Subcutaneous abdominal adipose tissue (tissue), 5 donors: ENCODE measurements around the gene CBLIF.
"Not testable (repeated sequence)": the region's sequence is repeated elsewhere in the genome, so short reads cannot be mapped to it uniquely, and the experiment has no call there.

ENCODE experiments used
- H3K27ac ChIP-seq: one replicate; pipeline ENCODE4 v1.7.0; 2013; ENCODE audit warnings: low read depth, mild to moderate bottlenecking, inconsistent platforms, low read length, moderate library complexity
- H3K27me3 ChIP-seq, 5 donors: one replicate each; pipeline ENCODE4 v1.7.0; 2013; ENCODE audit warnings: low read length in 5 of 5, inconsistent platforms in 1 of 5; ENCODE audit not compliant: control insufficient read depth in 5 of 5, insufficient read depth in 4 of 5
- H3K36me3 ChIP-seq, 5 donors: one replicate each; pipeline ENCODE4 v1.7.0; 2013; ENCODE audit warnings: low read length in 5 of 5; ENCODE audit not compliant: control insufficient read depth in 5 of 5, insufficient read depth in 5 of 5
- H3K4me1 ChIP-seq, 5 donors: one replicate each; pipeline ENCODE4 v1.7.0; 2013; ENCODE audit warnings: low read length in 5 of 5, mild to moderate bottlenecking in 3 of 5, moderate library complexity in 1 of 5; ENCODE audit not compliant: control insufficient read depth in 5 of 5, insufficient read depth in 5 of 5
- H3K4me3 ChIP-seq, 5 donors: one replicate each; pipeline ENCODE4 v1.7.0; 2013; ENCODE audit warnings: low read length in 5 of 5, low read depth in 1 of 5
- H3K9ac ChIP-seq, 5 donors: one replicate each; pipeline ENCODE4 v1.7.0; 2013; ENCODE audit warnings: low read length in 5 of 5, mild to moderate bottlenecking in 4 of 5, moderate library complexity in 3 of 5
- H3K9me3 ChIP-seq, 5 donors: one replicate each; pipeline ENCODE4 v1.7.0; 2013; ENCODE audit warnings: low read length in 5 of 5; ENCODE audit not compliant: control insufficient read depth in 5 of 5
- donor health status: healthy.
- donor health status: healthy.
- donor health status: healthy.
- donor health status: healthy.
- donor health status: healthy.

Gene CBLIF

GRCh38 chr11:59818572-59818971 lies 26.7 kb downstream of the CBLIF start:
- H3K9me3 ChIP-seq = no peaks in the 10 kb centered on the region
- H3K27ac ChIP-seq = no peak overlapping the region
- no peaks in the 10 kb centered on the region for H3K36me3 ChIP-seq
- no peak overlapping the region for H3K4me3 ChIP-seq
- no peaks in the 10 kb centered on the region for H3K27me3 ChIP-seq
- H3K4me1 ChIP-seq = no peaks in the 10 kb centered on the region
- H3K9ac ChIP-seq = no peak overlapping the region

- H3K4me1 ChIP-seq, H3K27me3 ChIP-seq, H3K9ac ChIP-seq, H3K4me3 ChIP-seq, H3K36me3 ChIP-seq, H3K9me3 ChIP-seq, H3K27ac ChIP-seq: not testable (repeated sequence)
Observed at GRCh38 chr11:59816434-59816833, 28.9 kb downstream of the CBLIF start.

GRCh38 chr11:59815754-59816153 lies 29.5 kb downstream of the CBLIF start:
- Histone ChIP-seq H3K9ac (no peak overlapping the region), H3K9me3 (no peaks in the 10 kb centered on the region), H3K27me3 (peaks cover 0 to 3% (median 0%) of the 10 kb centered on the region in 5 donors), H3K27ac (no peak overlapping the region), H3K36me3 (no peaks in the 10 kb centered on the region), H3K4me3 (no peak overlapping the region), H3K4me1 (peaks cover 0 to 4% (median 4%) of the 10 kb centered on the region in 5 donors)

- H3K27me3 ChIP-seq = peaks cover 0 to 3% (median 0%) of the 10 kb centered on the region in 5 donors
Observed at GRCh38 chr11:59814021-59814420, 31.3 kb downstream of the CBLIF start.

DNA sequence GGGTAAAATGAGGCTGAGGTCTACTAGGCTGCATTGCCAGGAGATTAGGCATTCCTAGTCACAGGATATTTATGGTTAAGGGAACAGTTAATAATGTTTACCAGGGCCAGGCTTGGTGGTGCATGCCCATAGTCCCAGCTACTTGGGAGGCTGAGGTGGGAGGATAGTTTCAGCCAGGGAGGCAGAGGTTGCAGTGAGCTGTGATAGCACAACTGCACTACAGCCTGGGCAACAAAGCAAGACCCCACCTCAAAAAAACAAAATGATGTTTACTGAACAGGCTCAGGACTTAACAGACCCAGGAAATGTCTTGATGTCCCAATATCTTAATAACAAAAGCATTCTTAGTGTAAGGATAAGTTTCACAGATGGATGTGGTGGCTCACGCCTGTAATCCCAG lies 31.9 kb downstream of the CBLIF start:
- H3K9ac ChIP-seq = no peak overlapping the region
- peaks cover 2 to 4% (median 3%) of the 10 kb centered on the region in 5 donors for H3K36me3 ChIP-seq
- H3K4me3 ChIP-seq = no peak overlapping the region
- H3K4me1 ChIP-seq = peaks cover 2 to 19% (median 14%) of the 10 kb centered on the region in 5 donors
- H3K27me3 ChIP-seq = peaks cover 0 to 3% (median 0%) of the 10 kb centered on the region in 5 donors
- H3K27ac ChIP-seq = no peak overlapping the region
- H3K9me3 ChIP-seq = no peaks in the 10 kb centered on the region

More at GRCh38 chr11:59814021-59814420, 31.3 kb downstream of the CBLIF start:
- no peak overlapping the region for H3K9ac ChIP-seq
- no peak overlapping the region for H3K4me3 ChIP-seq
- H3K36me3 ChIP-seq = no peaks in the 10 kb centered on the region
- peaks cover 2 to 19% (median 14%) of the 10 kb centered on the region in 5 donors for H3K4me1 ChIP-seq
- no peak overlapping the region for H3K27ac ChIP-seq
- H3K9me3 ChIP-seq = no peaks in the 10 kb centered on the region

GRCh38 chr11:59812220-59812619 lies 33.1 kb downstream of the CBLIF start:
- no peak overlapping the region for H3K9ac ChIP-seq
- no peak overlapping the region for H3K27ac ChIP-seq
- peaks cover 0 to 3% (median 0%) of the 10 kb centered on the region in 5 donors for H3K27me3 ChIP-seq
- peaks cover 2 to 19% (median 14%) of the 10 kb centered on the region in 5 donors for H3K4me1 ChIP-seq
- H3K4me3 ChIP-seq = no peak overlapping the region
- H3K9me3 ChIP-seq = no peaks in the 10 kb centered on the region
- peaks cover 6 to 15% (median 11%) of the 10 kb centered on the region in 5 donors for H3K36me3 ChIP-seq

DNA sequence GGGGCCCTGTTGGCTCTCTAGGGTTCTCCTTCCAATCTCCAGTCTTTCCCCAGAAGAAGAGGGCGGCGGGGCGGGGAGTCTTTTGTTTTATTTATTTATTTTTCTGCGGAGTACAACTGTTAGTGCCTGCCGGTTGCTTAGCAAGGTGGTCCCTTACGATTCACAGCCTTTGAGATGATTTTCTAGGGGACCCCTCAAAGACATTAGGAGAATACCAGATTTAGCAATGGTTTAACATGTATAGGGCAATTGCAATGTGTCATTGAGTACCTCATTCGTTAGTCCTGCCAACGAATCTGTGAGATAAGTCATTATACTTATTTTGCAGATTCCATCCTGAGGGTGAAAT lies 34.4 kb downstream of the CBLIF start:
- H3K4me1 ChIP-seq = peaks cover 2 to 22% (median 14%) of the 10 kb centered on the region in 5 donors
- peak overlapping the region; percentile 62 for H3K27ac ChIP-seq
- H3K4me3 ChIP-seq = peak overlapping the region; percentile 87 to 99 (median 98)
- H3K9ac ChIP-seq = peak overlapping the region in 4 of 5 donors; percentile 24 to 100 (median 93)
- H3K9me3 ChIP-seq = no peaks in the 10 kb centered on the region
- peaks cover 0 to 3% (median 0%) of the 10 kb centered on the region in 5 donors for H3K27me3 ChIP-seq
- H3K36me3 ChIP-seq = peaks cover 9 to 28% (median 23%) of the 10 kb centered on the region in 5 donors

DNA sequence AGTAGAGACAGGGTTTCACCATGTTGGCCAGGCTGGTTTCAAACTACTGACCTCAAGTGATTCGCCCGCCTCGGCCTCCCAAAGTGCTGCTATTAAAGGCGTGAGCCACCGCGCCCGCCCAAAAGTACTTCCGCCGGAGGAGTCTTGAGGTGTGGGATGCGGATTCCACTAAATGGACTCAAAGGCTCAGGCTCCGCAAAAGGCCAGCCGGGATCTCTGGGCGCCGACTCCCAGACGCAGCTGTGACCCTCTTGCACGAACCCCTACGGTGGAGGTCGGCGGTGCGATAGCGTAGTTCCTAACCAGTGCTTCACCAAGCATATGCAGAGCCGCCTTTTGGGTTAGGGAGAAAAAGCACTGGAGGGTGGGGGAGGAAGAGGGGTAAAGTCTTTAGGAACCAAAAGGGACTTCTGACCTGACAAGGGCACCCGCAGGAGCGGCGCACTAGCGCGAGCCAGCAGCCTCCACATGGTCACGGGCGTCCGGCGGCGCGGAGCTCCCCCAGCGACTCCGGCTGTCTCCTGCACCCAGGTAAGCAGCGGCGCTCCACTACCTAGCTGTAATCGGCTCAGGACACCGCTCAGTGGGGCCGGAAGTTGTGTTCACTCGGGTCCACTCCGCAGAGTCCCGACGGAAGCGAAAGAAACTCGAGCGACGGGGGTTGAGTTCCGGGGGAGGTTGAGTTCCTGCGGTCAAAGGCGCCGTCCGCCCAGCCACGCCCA lies 34.9 kb downstream of the CBLIF start, which contains the start of gene MRPL16:
TSS of gene MRPL16 (minus strand) at position 590 of the 722 bp plus-strand sequence. CDS start at position 470, 120 bp downstream.
- Histone ChIP-seq H3K4me3 (peak within 1 kb of the TSS; percentile 87 to 99 (median 98)), H3K9me3 (no peaks in the 10 kb centered on the region), H3K36me3 (peaks cover 13 to 34% (median 28%) of the 10 kb centered on the region in 5 donors), H3K27me3 (peaks cover 0 to 3% (median 0%) of the 10 kb centered on the region in 5 donors), H3K27ac (peak within 1 kb of the TSS; percentile 62), H3K4me1 (peaks cover 2 to 22% (median 14%) of the 10 kb centered on the region in 5 donors), H3K9ac (peak within 1 kb of the TSS; percentile 87 to 100 (median 93))

DNA sequence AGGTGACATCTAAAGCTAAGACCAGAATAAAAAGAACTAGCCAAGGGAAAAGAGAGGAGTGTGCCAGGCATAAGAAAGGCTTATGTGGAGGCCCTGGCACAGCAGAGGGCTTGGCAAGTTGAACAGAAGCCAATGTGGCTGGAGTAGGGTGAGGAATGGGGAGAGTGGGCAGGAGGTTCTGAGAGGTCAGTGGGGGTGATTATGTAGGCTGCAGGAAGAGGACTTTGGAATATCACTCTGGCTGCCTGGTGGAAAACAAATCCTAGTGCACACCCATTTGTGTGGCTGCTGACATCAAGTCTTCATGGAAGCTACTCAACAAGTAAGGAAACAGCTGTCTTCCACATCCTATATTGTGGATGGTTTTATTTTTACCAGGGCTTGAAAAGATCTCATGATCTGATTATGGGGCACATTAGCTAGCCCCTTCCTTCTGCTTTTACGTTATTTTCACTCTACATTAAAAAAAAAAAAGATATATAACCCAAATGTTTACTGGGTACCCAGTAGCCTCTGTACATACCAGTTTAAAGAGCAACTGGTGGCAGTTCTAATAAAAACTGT lies 38.2 kb downstream of the CBLIF start:
- Histone ChIP-seq H3K27ac (no peak overlapping the region), H3K36me3 (peaks cover 17 to 53% (median 40%) of the 10 kb centered on the region in 5 donors), H3K9ac (no peak overlapping the region), H3K9me3 (no peaks in the 10 kb centered on the region), H3K27me3 (no peaks in the 10 kb centered on the region), H3K4me3 (no peak overlapping the region), H3K4me1 (peaks cover 2 to 26% (median 18%) of the 10 kb centered on the region in 5 donors)

DNA sequence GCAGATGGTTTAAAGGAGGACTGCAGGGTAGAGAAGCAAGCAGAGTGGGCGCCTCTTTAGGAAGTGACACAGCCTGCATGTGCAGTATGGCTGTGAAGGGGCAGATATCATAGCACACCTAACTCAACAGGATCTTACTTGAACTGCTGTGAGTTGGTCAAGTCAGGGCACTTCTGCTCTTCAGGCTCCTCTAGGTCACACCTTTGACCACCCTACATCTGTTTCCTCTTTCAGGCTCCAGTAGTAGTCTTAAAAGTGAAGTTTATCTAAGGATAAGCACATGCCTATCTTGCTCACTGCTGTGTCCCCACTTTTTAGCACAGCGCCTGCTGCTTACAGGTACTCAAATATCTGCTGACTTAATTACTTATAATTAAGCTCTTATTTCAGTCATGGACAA lies 41.2 kb downstream of the CBLIF start:
- peaks cover 17 to 56% (median 40%) of the 10 kb centered on the region in 5 donors for H3K36me3 ChIP-seq
- H3K27ac ChIP-seq = no peak overlapping the region
- H3K4me1 ChIP-seq = peaks cover 2 to 7% (median 6%) of the 10 kb centered on the region in 5 donors
- H3K9ac ChIP-seq = no peak overlapping the region
- no peak overlapping the region for H3K4me3 ChIP-seq
- H3K9me3 ChIP-seq = no peaks in the 10 kb centered on the region
- H3K27me3 ChIP-seq = no peaks in the 10 kb centered on the region
